DOHH2 (cell line): ENCODE measurements around the gene ENTPD7.
"Not testable (repeated sequence)": the region's sequence is repeated elsewhere in the genome, so short reads cannot be mapped to it uniquely, and the experiment has no call there.

Experiments
- H3F3A ChIP-seq: fragments of 200-600 bp; sonication (generic), shearing (Covaris generic); 2 replicates; pipeline ENCODE4 v1.6.0; 2016; ENCODE audit warnings: antibody characterized with exemption, mild to moderate bottlenecking; ENCODE audit not compliant: control insufficient read depth, insufficient read depth
- H3K27ac ChIP-seq: fragments of 200-600 bp; sonication (generic); 2 replicates; pipeline ENCODE4 v1.5.1; 2014; ENCODE audit warnings: low read depth, mild to moderate bottlenecking, low read length, moderate library complexity
- H3K27me3 ChIP-seq: fragments of 200-600 bp; sonication (generic); 2 replicates; pipeline ENCODE4 v1.6.1; 2014; ENCODE audit warnings: mild to moderate bottlenecking, low read length, mixed read lengths; ENCODE audit not compliant: control insufficient read depth
- H3K36me3 ChIP-seq: fragments of 200-600 bp; sonication (generic); 2 replicates; pipeline ENCODE4 v1.6.1; 2014; ENCODE audit warnings: mild to moderate bottlenecking, low read length, moderate library complexity, mixed read lengths; ENCODE audit not compliant: control insufficient read depth
- H3K4me1 ChIP-seq: fragments of 200-600 bp; sonication (generic); 2 replicates; pipeline ENCODE4 v1.6.1; 2014; ENCODE audit warnings: mild to moderate bottlenecking, low read length, mixed read lengths; ENCODE audit not compliant: control insufficient read depth
- H3K4me2 ChIP-seq: fragments of 200-600 bp; sonication (generic); 2 replicates; pipeline ENCODE4 v1.6.0; 2014; ENCODE audit warnings: mild to moderate bottlenecking, low read length, moderate library complexity
- H3K4me3 ChIP-seq: fragments of 200-600 bp; sonication (generic); 2 replicates; pipeline ENCODE4 v1.5.1; 2014; ENCODE audit warnings: mild to moderate bottlenecking, low read length, mixed read lengths
- H3K79me2 ChIP-seq: fragments of 200-600 bp; sonication (generic); 2 replicates; pipeline ENCODE4 v1.6.1; 2014; ENCODE audit warnings: mild to moderate bottlenecking, low read length, mixed read lengths; ENCODE audit not compliant: control insufficient read depth
- H3K9me2 ChIP-seq: fragments of 200-600 bp; sonication (generic); replicated peaks from 2 replicates; pipeline ENCODE4 v1.6.1; 2014; ENCODE audit warnings: mild to moderate bottlenecking, low read length, mixed read lengths; ENCODE audit not compliant: control insufficient read depth
- H3K9me3 ChIP-seq: fragments of 200-600 bp; sonication (generic); 2 replicates; pipeline ENCODE4 v1.6.1; 2014; ENCODE audit warnings: antibody characterized with exemption, low read length, mixed read lengths; ENCODE audit not compliant: control insufficient read depth, insufficient read depth
- H4K20me1 ChIP-seq: fragments of 200-600 bp; sonication (generic); 2 replicates; pipeline ENCODE4 v1.6.0; 2014; ENCODE audit warnings: low read depth, mild to moderate bottlenecking, antibody characterized with exemption, low read length, moderate library complexity; ENCODE audit not compliant: control insufficient read depth, insufficient read depth
- CTCF ChIP-seq: fragments of 200-600 bp; sonication (generic); IDR thresholded peaks from one replicate; pipeline ENCODE4 v1.5.1; 2014; ENCODE audit warnings: antibody characterized with exemption, mild to moderate bottlenecking, low read depth, low read length; ENCODE audit not compliant: poor library complexity, severe bottlenecking
- EZH2phosphoT487 ChIP-seq: fragments of 200-600 bp; sonication (generic); IDR thresholded peaks from 2 replicates; pipeline ENCODE4 v1.6.1; 2017; ENCODE audit warnings: borderline replicate concordance, mild to moderate bottlenecking, antibody characterized with exemption, low read length, moderate library complexity, mixed read lengths

The ENTPD7 gene

GRCh38 chr10:99743841-99744240 is 84.5 kb downstream of the ENTPD7 start:
- no peak overlapping the region for H3K4me2 ChIP-seq
- peaks cover 6% of the 10 kb centered on the region for H3K79me2 ChIP-seq
- no peaks in the 10 kb centered on the region for H3K27me3 ChIP-seq
- no peaks in the 10 kb centered on the region for H3F3A ChIP-seq
- peaks cover 10% of the 10 kb centered on the region; the same call in 1 of the 2 replicates for H3K9me3 ChIP-seq
- no peaks in the 10 kb centered on the region for H3K9me2 ChIP-seq
- TF ChIP-seq EZH2phosphoT487 (no peak), CTCF (no peak)
- H3K27ac ChIP-seq, result no peak overlapping the region
- H3K4me1 ChIP-seq, result no peaks in the 10 kb centered on the region
- peaks cover 89% of the 10 kb centered on the region for H3K36me3 ChIP-seq
- H3K4me3 ChIP-seq, result no peak overlapping the region
- H4K20me1 ChIP-seq, result no peaks in the 10 kb centered on the region

GRCh38 chr10:99746166-99746565 is 86.9 kb downstream of the ENTPD7 start:
- H3K27me3 ChIP-seq, H3K79me2 ChIP-seq: not testable (repeated sequence)
- peaks cover 88% of the 10 kb centered on the region for H3K36me3 ChIP-seq

GRCh38 chr10:99748823-99749451 is 89.6 kb downstream of the ENTPD7 start:
- H3F3A ChIP-seq, result no peaks in the 10 kb centered on the region
- no peak overlapping the region for H3K4me3 ChIP-seq
- TF ChIP-seq EZH2phosphoT487, result no peak
- TF ChIP-seq CTCF, result no peak
- no peaks in the 10 kb centered on the region for H3K4me1 ChIP-seq
- H3K9me2 ChIP-seq, result no peaks in the 10 kb centered on the region
- no peaks in the 10 kb centered on the region for H4K20me1 ChIP-seq
- H3K9me3 ChIP-seq, result no peaks in the 10 kb centered on the region
- no peaks in the 10 kb centered on the region for H3K27me3 ChIP-seq
- H3K27ac ChIP-seq, result no peak overlapping the region
- no peaks in the 10 kb centered on the region for H3K79me2 ChIP-seq
- no peak overlapping the region for H3K4me2 ChIP-seq
- H3K36me3 ChIP-seq, result peaks cover 84% of the 10 kb centered on the region

More at GRCh38 chr10:99746166-99746565, 86.9 kb downstream of the ENTPD7 start:
- H3K4me3 ChIP-seq, H3K27ac ChIP-seq, H3K9me3 ChIP-seq, H3F3A ChIP-seq, H3K9me2 ChIP-seq, H3K4me1 ChIP-seq, H3K4me2 ChIP-seq, H4K20me1 ChIP-seq: not testable (repeated sequence)

- Histone ChIP-seq H3K4me1 (peaks cover 9% of the 10 kb centered on the region), H3K9me3 (no peaks in the 10 kb centered on the region), H3K36me3 (peaks cover 86% of the 10 kb centered on the region), H3K9me2 (no peaks in the 10 kb centered on the region), H3K79me2 (no peaks in the 10 kb centered on the region), H3F3A (no peaks in the 10 kb centered on the region), H3K4me3 (no peak overlapping the region), H3K4me2 (no peak overlapping the region), H4K20me1 (no peaks in the 10 kb centered on the region), H3K27me3 (no peaks in the 10 kb centered on the region), H3K27ac (no peak overlapping the region)
- TF ChIP-seq CTCF (no peak), EZH2phosphoT487 (no peak)
Observed at GRCh38 chr10:99750641-99751040, 91.3 kb downstream of the ENTPD7 start.
